Spleen (tissue), 11 donors: ENCODE results near the gene GABRB1. TPM values are rescaled to one million over a fixed set of nuclear protein-coding genes. Genes with fewer than 3 reads are reported as not detected.

Source experiments
- DNase-seq: peaks from one replicate; pipeline ENCODE4 v3.0.0-alpha.2; 2020
- H3K27ac ChIP-seq, 8 donors: fragments of 200-600 bp; sonication (generic) in 7 of 8; 1 replicate in 4 of 8; 2 replicates in 4 of 8; pipeline versions ENCODE4 v1.5.0 to v1.8.0; 2016 to 2021; ENCODE audit warnings: inconsistent platforms in 4 of 8, mild to moderate bottlenecking in 4 of 8, moderate library complexity in 1 of 8
- H3K27me3 ChIP-seq, 7 donors: fragments of 200-600 bp; sonication (generic) in 6 of 7; replicated peaks in 1 of 7; 1 replicate in 4 of 7; 2 replicates in 3 of 7; pipeline versions ENCODE4 v1.5.0 to v1.8.0; 2016 to 2021; ENCODE audit warnings: inconsistent platforms in 3 of 7, mild to moderate bottlenecking in 1 of 7
- H3K36me3 ChIP-seq, 6 donors: fragments of 200-600 bp; sonication (generic) in 5 of 6; 1 replicate in 4 of 6; 2 replicates in 2 of 6; pipeline versions ENCODE4 v1.5.0 to v1.8.0; 2016 to 2021; ENCODE audit warnings: inconsistent platforms in 2 of 6
- H3K4me1 ChIP-seq, 6 donors: fragments of 200-600 bp; sonication (generic) in 5 of 6; 1 replicate in 3 of 6; 2 replicates in 3 of 6; pipeline versions ENCODE4 v1.5.0 to v1.8.0; 2016 to 2021; ENCODE audit warnings: inconsistent platforms in 3 of 6
- H3K4me3 ChIP-seq, 8 donors: fragments of 200-600 bp; sonication (generic) in 7 of 8; 1 replicate in 4 of 8; 2 replicates in 4 of 8; pipeline versions ENCODE4 v1.5.0 to v1.8.0; 2016 to 2021; ENCODE audit warnings: inconsistent platforms in 4 of 8, mild to moderate bottlenecking in 4 of 8, moderate library complexity in 2 of 8
- H3K9me3 ChIP-seq, 8 donors: fragments of 200-600 bp; sonication (generic) in 7 of 8; 1 replicate in 4 of 8; 2 replicates in 4 of 8; pipeline versions ENCODE4 v1.5.0 to v1.8.0; 2016 to 2021; ENCODE audit warnings: inconsistent platforms in 4 of 8
- CTCF ChIP-seq, 11 experiments: fragments of 200-600 bp in 7 of 11; fragments of 450-650 bp in 4 of 11; sonication (generic) in 4 of 11; IDR thresholded peaks in 8 of 11; conservative IDR thresholded peaks in 3 of 11; 1 replicate in 7 of 11; 2 replicates in 4 of 11; pipeline versions ENCODE4 v1.4.0 to v1.8.0; 2016 to 2021; ENCODE audit warnings: antibody characterized with exemption in 11 of 11, inconsistent platforms in 4 of 11, mild to moderate bottlenecking in 1 of 11
- POLR2A ChIP-seq, 3 donors: fragments of 450-650 bp; IDR thresholded peaks; one replicate each; pipeline ENCODE4 v1.5.1; 2017; ENCODE audit warnings: antibody characterized with exemption in 3 of 3, mild to moderate bottlenecking in 1 of 3
- POLR2AphosphoS5 ChIP-seq, 3 donors: sonication (generic); formaldehyde crosslinking; IDR thresholded peaks; one replicate each; pipeline ENCODE4 v1.5.1; 2017; ENCODE audit warnings: antibody characterized with exemption in 3 of 3
- WGBS, 5 donors: extraction: QIAGEN DNeasy Blood & Tissue Kit in 3 of 5; methylation state at CpG; one replicate each; pipeline versions ENCODE4 v1.1.5 to v1.1.7; 2013 to 2018; 5-methylcytosine and 5-hydroxymethylcytosine counted together
- intact Hi-C: fragments of 100-400 bp; cut with DNase I; formaldehyde crosslinking; loops from one replicate; pipeline ENCODE4 v1.15.0; 2023; ENCODE audit warnings: low total_unique reads
- polyA plus RNA-seq, 3 donors: library from polyadenylated mRNA; stranded (reverse); fragments of 200-250 nt; gene quantifications; one replicate each; pipeline ENCODE4 v1.2.1, GENCODE V29; 2013
- total RNA-seq, 7 donors: library from RNA; depleted of rRNA in 3 of 7; stranded (reverse); fragments of >200 nt in 3 of 7; fragmentation: NEBNext Ultra II Directional in 4 of 7; extraction: Animal tissue kit (Norgen Biotek cat#: 25700) in 4 of 7; gene quantifications; one replicate each; pipeline versions ENCODE4 v1.1.0 to v1.2.1, GENCODE V29; 2016 to 2021
- donor health status: healthy with polysubstance abuse.
- donor health status: DM: no; HTN: no; CAD: no; lungs with moderate emphysema.
- donor health status: DM: no; HTN: no; CAD: no.
- donor health status: Bipolar disorder and iron deficiency.
- donor health status: healthy.
- donor health status: DM: no; HTN: no; CAD: no.
- donor health status: DM: yes; HTN: yes; CAD: no.

GABRB1 gene
- total and polyA plus RNA-seq, 10 donors, result not detected

GRCh38 chr4:47143261-47143660, 111.9 kb downstream of the GABRB1 start:
- 44 to 60% (median 46%) methylated on average over 3 of the region's 3 CpGs for WGBS, 5 donors

GRCh38 chr4:47145630-47146029, 114.3 kb downstream of the GABRB1 start:
- H3K4me1 ChIP-seq, result no peaks in the 10 kb centered on the region
- H3K36me3 ChIP-seq, result no peaks in the 10 kb centered on the region
- intact Hi-C loops, result no loop called here
- no peak for DNase-seq
- no peaks in the 10 kb centered on the region for H3K9me3 ChIP-seq
- no peak overlapping the region for H3K4me3 ChIP-seq
- H3K27ac ChIP-seq, result no peak overlapping the region
- TF ChIP-seq POLR2AphosphoS5 (IDR thresholded peaks at IDR 0.05) (no peak), POLR2A (IDR thresholded peaks at IDR 0.05) (no peak), CTCF (IDR thresholded peaks at IDR 0.05 in 8 of 11, conservative IDR thresholded peaks at IDR 0.05 in 3 of 11) (no peak)
- no peaks in the 10 kb centered on the region for H3K27me3 ChIP-seq
- 31 to 56% (median 44%) methylated on average over 4 of the region's 4 CpGs for WGBS, 5 donors

More at GRCh38 chr4:47143261-47143660, 111.9 kb downstream of the GABRB1 start:
- DNase-seq, result no peak
- intact Hi-C loops, result no loop called here
- no peak overlapping the region for H3K4me3 ChIP-seq
- H3K4me1 ChIP-seq, result no peaks in the 10 kb centered on the region
- TF ChIP-seq POLR2A (IDR thresholded peaks at IDR 0.05) (no peak), CTCF (IDR thresholded peaks at IDR 0.05 in 8 of 11, conservative IDR thresholded peaks at IDR 0.05 in 3 of 11) (no peak), POLR2AphosphoS5 (IDR thresholded peaks at IDR 0.05) (no peak)
- H3K9me3 ChIP-seq, result no peaks in the 10 kb centered on the region
- no peaks in the 10 kb centered on the region for H3K27me3 ChIP-seq
- no peaks in the 10 kb centered on the region for H3K36me3 ChIP-seq
- H3K27ac ChIP-seq, result no peak overlapping the region

GRCh38 chr4:47154816-47155370, 123.5 kb downstream of the GABRB1 start:
- Histone ChIP-seq H3K36me3 (no peaks in the 10 kb centered on the region), H3K4me3 (no peak overlapping the region), H3K27ac (no peak overlapping the region), H3K9me3 (no peaks in the 10 kb centered on the region), H3K27me3 (no peaks in the 10 kb centered on the region), H3K4me1 (no peaks in the 10 kb centered on the region)
- no peak for DNase-seq
- WGBS, 5 donors, result 77 to 88% (median 83%) methylated on average over 6 of the region's 6 CpGs
- intact Hi-C loops, result no loop called here
- TF ChIP-seq POLR2A (IDR thresholded peaks at IDR 0.05) (no peak), POLR2AphosphoS5 (IDR thresholded peaks at IDR 0.05) (no peak), CTCF (IDR thresholded peaks at IDR 0.05 in 8 of 11, conservative IDR thresholded peaks at IDR 0.05 in 3 of 11) (no peak)

- 45 to 72% (median 47%) methylated on average over 3 of the region's 3 CpGs for WGBS, 5 donors
- TF ChIP-seq POLR2AphosphoS5 (IDR thresholded peaks at IDR 0.05) (no peak), POLR2A (IDR thresholded peaks at IDR 0.05) (no peak), CTCF (IDR thresholded peaks at IDR 0.05 in 8 of 11, conservative IDR thresholded peaks at IDR 0.05 in 3 of 11) (no peak)
- DNase-seq, result no peak
- Histone ChIP-seq H3K9me3 (no peaks in the 10 kb centered on the region), H3K36me3 (no peaks in the 10 kb centered on the region), H3K4me1 (no peaks in the 10 kb centered on the region), H3K4me3 (no peak overlapping the region), H3K27me3 (no peaks in the 10 kb centered on the region), H3K27ac (no peak overlapping the region)
- intact Hi-C loops, result no loop called here
These were observed 124.6 kb downstream of the GABRB1 start for GRCh38 chr4:47155919-47156318.
